ENCODE measurements around the gene TLR1.
"Not testable (repeated sequence)": the region's sequence is repeated elsewhere in the genome, so short reads cannot be mapped to it uniquely, and the experiment has no call there.

Gene TLR1

GRCh38 chr4:38770281-38770680 is 34.3 kb downstream of the TLR1 start:
- not testable (repeated sequence) for DNase-seq

DNA sequence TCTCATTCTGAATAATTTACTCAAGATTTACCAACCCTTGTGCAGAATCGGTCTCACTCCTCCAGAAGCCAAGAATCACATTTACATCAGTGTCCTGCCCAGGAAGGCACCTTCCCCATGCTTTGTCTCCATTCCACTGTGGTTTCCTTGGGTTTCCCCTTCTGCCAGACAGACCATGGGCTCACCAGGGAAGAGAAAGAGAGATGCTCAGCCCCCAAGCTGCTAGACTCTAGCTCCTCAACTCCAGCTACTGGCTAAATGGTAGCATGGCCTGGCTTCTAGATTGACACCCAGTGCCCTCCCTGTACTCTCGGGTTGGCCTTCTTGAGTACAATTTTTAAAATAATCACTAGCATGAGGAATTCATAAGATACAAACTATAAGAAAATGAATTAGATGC is 34.7 kb downstream of the TLR1 start:
- no peak for DNase-seq

GRCh38 chr4:38769441-38769840 is 35.1 kb downstream of the TLR1 start:
- no peak for DNase-seq

- DNase-seq, result no peak
These were observed 35.6 kb downstream of the TLR1 start for GRCh38 chr4:38768968-38769394.

- not testable (repeated sequence) for DNase-seq
These were observed 37.7 kb downstream of the TLR1 start for GRCh38 chr4:38766940-38767339.

- no peak for DNase-seq
These were observed 39.2 kb downstream of the TLR1 start for GRCh38 chr4:38765382-38765781.

- no peak for DNase-seq
These were observed 40.3 kb downstream of the TLR1 start for GRCh38 chr4:38764277-38764676.

DNA sequence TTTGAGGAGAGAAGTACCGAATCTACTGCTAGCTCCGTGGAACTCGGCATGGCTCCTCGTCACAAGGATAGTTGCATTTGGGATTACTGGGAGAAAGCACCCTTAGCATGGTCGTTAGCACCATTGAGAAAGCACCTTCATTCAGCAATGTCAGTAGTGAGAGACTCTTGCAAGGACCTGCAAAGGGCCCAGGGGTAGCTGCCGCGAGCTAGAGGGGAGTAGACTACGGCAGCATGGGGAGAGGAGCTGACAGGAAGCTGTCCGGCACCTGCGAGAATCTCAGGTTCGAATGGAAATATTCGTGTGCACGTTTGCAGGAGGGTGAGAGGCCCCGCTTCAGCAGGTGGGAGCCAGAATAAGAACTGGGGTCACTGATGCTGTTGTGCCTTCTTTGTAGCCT is 42.0 kb downstream of the TLR1 start:
- DNase-seq, result no peak

GRCh38 chr4:38759790-38760122 is 44.8 kb downstream of the TLR1 start:
- DNase-seq, result no peak

DNA sequence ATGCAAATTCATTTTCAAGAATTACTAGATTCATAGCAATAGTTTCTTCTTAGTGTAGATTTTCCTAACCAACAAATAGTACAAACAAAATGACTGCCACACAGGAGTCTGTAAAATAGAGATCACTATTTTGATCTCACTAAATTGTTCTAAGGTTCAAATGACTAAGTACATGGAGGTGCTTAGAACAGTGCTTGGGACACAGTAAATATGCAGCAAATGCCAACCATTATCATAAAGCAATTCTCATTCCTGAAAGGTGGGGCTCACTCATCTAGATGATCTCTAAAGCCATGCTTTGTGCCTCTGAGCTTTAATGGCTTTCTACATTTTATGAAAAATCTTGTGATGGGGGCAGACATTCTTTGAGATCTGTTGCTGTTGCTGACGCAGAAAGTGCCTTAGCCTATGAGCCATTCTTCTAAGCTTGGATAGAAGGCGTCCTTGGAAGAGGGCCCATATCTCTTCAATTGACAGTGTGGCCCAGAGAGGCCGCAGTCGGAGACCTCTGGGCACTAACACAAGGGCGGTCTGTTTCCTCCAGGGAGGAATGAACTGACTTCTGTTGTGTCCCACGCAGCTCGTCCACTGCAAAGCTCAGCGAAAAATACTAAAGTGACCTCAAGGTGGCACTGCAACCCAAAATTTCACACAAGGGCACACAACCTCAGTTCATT is 45.3 kb downstream of the TLR1 start:
- peak; percentile 75 for DNase-seq

- no peak for DNase-seq
These were observed 46.5 kb downstream of the TLR1 start for GRCh38 chr4:38757945-38758600.

GRCh38 chr4:38752941-38753806 is 51.4 kb downstream of the TLR1 start:
- no peak for DNase-seq

GRCh38 chr4:38752372-38752940 is 52.1 kb downstream of the TLR1 start:
- no peak for DNase-seq

DNA sequence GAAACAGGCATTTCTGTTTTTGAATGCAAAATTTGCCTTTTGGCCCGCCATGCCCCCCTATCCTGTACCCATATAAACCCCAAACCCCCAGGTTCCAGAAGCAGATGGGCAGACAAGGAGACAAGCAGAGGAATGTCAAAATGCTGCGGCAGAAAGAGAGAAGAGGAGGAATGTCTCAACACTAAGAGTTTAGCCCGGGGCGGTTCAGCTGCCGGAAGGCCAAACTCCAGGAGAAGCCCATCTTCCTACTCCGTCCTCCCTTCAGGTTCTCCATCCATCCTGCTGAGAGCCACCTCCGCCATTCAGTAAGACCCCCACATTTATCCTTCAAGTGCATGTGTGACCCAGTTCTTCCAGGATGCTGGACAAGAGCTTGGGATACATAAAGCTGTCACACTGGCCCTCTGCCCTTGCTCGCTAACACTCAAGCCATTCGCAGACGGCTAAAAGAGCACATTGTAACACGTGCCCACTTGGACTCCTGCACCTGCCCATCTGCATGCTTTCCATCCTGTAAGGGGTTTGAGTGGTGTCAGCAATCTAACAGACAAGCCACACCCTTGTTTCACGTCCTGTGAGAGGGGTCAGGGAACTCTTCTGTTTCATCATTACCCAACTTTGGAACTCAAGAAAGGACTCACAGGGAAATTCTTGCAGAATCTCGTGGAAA is 53.1 kb downstream of the TLR1 start:
- DNase-seq, result no peak

GRCh38 chr4:38749336-38749735 is 55.3 kb downstream of the TLR1 start:
- no peak for DNase-seq

DNA sequence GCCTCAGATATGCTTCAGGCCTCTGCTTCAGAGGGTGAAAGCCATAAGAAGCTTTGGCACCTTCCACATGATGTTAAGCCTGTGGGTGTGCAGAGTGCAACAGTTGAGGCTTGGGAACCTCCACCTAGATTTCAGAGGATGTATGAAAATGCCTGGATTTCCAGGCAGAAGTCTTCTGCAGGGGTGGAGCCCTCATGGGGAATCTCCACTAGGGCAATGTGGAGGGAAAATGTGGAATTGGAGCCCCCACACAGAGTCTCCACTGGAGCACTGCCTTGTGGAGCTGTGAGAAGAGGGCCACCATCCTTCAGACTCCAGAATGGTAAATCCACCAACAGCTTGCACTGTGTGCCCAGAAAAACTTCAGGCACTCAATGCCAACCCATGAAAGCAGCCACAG is 57.0 kb downstream of the TLR1 start:
- no peak for DNase-seq
